ENCODE results near the gene TNXB. TPM values are rescaled to one million over a fixed set of nuclear protein-coding genes. Genes with fewer than 3 reads are reported as not detected.

Gene TNXB
- total RNA-seq, 4 donors from 2014 or later = 10.5 to 102 (median 31.0) TPM

DNA sequence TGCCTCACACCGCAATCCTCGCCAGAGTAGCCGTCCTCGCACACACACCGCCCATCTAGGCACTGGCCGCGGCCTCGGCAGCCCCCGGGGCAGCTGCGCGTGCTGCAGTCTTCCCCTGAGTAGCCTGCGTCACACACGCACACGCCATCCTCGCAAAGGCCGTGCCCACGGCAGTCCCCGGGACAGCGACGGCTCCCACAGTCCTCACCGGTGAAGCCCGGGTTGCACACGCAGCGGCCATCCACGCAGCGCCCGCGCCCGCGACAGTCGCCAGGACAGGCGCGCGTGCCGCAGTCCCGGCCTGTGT lies 13.1 kb downstream of the TNXB start:
- peak overlapping the region in 3 of 4 donors; percentile 0 to 49 (median 25) for H3K4me3 ChIP-seq
- peaks cover 0 to 44% (median 8%) of the 10 kb centered on the region in 4 donors for H3K27me3 ChIP-seq
- peaks cover 8 to 43% (median 24%) of the 10 kb centered on the region in 3 donors for H3K4me1 ChIP-seq
- H3K9me3 ChIP-seq = no peaks in the 10 kb centered on the region
- DNase-seq = no peak
- peak overlapping the region in 2 of 4 donors; percentile 33 to 36 for H3K27ac ChIP-seq
- WGBS, 2 donors = 47% methylated on average over 16 of the region's 36 CpGs; no CpG with 5 or more reads in 1 of the 2 donors
- peaks cover 0 to 13% (median 0%) of the 10 kb centered on the region in 3 donors for H3K36me3 ChIP-seq
- TF ChIP-seq POLR2A (IDR thresholded peaks at IDR 0.05) = no peak
- TF ChIP-seq, protein P1, sequence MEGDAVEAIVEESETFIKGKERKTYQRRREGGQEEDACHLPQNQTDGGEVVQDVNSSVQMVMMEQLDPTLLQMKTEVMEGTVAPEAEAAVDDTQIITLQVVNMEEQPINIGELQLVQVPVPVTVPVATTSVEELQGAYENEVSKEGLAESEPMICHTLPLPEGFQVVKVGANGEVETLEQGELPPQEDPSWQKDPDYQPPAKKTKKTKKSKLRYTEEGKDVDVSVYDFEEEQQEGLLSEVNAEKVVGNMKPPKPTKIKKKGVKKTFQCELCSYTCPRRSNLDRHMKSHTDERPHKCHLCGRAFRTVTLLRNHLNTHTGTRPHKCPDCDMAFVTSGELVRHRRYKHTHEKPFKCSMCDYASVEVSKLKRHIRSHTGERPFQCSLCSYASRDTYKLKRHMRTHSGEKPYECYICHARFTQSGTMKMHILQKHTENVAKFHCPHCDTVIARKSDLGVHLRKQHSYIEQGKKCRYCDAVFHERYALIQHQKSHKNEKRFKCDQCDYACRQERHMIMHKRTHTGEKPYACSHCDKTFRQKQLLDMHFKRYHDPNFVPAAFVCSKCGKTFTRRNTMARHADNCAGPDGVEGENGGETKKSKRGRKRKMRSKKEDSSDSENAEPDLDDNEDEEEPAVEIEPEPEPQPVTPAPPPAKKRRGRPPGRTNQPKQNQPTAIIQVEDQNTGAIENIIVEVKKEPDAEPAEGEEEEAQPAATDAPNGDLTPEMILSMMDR (IDR thresholded peaks at IDR 0.05) = no peak
- intact Hi-C loops (cut with DNase I) = no loop called here

DNA sequence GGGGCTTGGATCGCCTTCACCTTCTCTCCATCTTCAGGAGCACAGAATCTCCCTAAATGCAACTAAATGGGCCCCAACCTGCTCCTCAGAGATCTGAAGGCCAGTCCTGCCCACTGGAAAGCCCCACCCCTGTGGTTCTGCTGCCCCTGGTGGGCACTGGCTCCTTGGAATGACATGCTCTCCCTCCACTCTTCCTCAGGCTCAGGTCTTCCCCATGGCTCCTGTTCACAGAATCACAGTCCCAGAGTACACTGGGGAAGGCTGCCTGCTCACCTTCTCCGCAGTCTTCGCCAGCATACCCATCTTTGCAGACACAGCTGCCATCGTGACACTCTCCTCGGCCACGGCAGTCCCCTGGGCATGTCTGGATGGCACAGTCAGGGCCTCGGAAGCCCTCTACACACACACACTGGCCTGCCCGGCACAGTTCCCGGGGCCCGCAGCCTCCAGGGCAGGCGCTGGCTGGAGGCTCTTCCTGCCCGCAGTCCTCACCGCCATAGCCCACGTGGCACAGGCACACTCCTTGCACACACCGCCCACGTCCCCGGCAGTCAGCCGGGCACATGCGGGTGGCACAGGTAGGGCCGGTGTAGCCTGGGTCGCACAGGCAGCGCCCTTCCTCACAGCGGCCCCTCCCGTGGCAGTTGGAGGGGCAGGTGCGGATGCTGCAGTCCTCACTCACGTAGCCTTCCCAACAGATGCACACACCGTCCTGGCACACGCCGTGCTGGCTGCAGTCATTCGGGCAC lies 13.6 kb downstream of the TNXB start:
- intact Hi-C loops (cut with DNase I) = no loop called here
- DNase-seq = no peak

GRCh38 chr6:32092760-32093497 lies 16.2 kb downstream of the TNXB start:
- Histone ChIP-seq H3K27ac (peak overlapping the region; percentile 49 to 86 (median 74)), H3K4me1 (peaks cover 9 to 51% (median 25%) of the 10 kb centered on the region in 3 donors), H3K9me3 (no peaks in the 10 kb centered on the region), H3K4me3 (no peak overlapping the region), H3K27me3 (peaks cover 0 to 37% (median 7%) of the 10 kb centered on the region in 4 donors), H3K36me3 (peaks cover 0 to 13% (median 0%) of the 10 kb centered on the region in 3 donors)
- intact Hi-C loops (cut with DNase I) = no loop called here
- DNase-seq = no peak
- TF ChIP-seq, protein P1 (IDR thresholded peaks at IDR 0.05) = no peak
- WGBS, 2 donors = 55 to 59% methylated on average over 8 of the region's 8 CpGs

More for the DNA sequence above, 13.6 kb downstream of the TNXB start:
- Histone ChIP-seq H3K9me3 (no peaks in the 10 kb centered on the region), H3K4me3 (peak overlapping the region in 2 of 4 donors; percentile 25 to 49), H3K27me3 (peaks cover 0 to 44% (median 8%) of the 10 kb centered on the region in 4 donors), H3K4me1 (peaks cover 8 to 43% (median 24%) of the 10 kb centered on the region in 3 donors), H3K36me3 (peaks cover 0 to 13% (median 0%) of the 10 kb centered on the region in 3 donors), H3K27ac (peak overlapping the region in 2 of 4 donors; percentile 33 to 36)
- TF ChIP-seq POLR2A (IDR thresholded peaks at IDR 0.05) = no peak
- TF ChIP-seq, protein P1 (IDR thresholded peaks at IDR 0.05) = no peak
- whole genome bisulfite sequencing, 2 donors = 45 to 77% methylated on average over 12 of the region's 30 CpGs

DNA sequence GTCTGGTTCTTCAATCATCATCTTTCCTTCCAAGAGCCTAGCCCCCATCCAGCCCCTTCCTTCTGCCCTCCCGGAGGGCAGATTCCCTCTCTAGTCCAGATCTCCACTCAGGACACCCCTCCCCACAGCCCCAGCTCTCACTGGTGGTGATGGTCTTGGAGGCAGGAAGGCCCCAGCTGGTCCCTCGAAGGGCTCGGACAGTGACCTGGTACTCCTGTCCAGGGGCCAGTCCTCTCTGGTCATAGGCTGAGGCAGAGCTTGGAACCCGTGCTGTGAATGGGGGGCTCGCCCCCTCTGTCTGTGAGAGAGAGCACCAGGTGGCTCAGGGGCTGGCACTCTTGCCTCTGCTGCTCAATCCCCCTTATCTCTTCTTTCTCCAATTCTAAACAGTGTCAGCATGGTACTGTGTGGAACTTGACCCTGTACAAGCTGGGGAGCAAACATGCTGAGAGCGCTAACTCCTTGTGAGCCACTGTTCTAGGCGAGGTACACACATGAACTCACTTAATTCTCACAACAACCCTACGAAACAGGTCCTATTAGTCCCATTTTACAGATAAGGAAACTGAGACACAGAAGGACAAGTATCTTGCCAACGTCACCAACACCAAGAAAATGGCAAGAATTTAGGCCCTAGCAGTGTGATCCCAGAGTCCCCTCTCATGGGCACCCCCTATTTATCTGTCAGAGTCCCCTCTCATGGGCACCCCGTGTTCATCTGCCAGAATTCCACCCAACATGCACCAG lies 19.9 kb downstream of the TNXB start:
- H3K27ac ChIP-seq = peak overlapping the region in 3 of 4 donors; percentile 80 to 92 (median 83)
- H3K36me3 ChIP-seq = no peaks in the 10 kb centered on the region
- peaks cover 0 to 37% (median 0%) of the 10 kb centered on the region in 4 donors for H3K27me3 ChIP-seq
- peaks cover 15 to 54% (median 27%) of the 10 kb centered on the region in 3 donors for H3K4me1 ChIP-seq
- no peaks in the 10 kb centered on the region for H3K9me3 ChIP-seq
- intact Hi-C loops (cut with DNase I) = no loop called here
- no peak overlapping the region for H3K4me3 ChIP-seq
- TF ChIP-seq POLR2A (IDR thresholded peaks at IDR 0.05) = no peak
- TF ChIP-seq, protein P1 (IDR thresholded peaks at IDR 0.05) = no peak
- 77 to 81% methylated on average over 5 to 8 of the region's 10 CpGs for WGBS, 2 donors
- DNase-seq = no peak
